Fibroblast of skin of left biceps (primary cell): ENCODE data around the gene ST6GALNAC3.

Experiments used
- DNase-seq, 2 experiments: peaks; one replicate each; pipeline ENCODE4 v3.0.0-alpha.2; 2013; ENCODE audit warnings: low read depth in 2 of 2

ST6GALNAC3 gene

GRCh38 chr1:76428028-76428427 lies 353.5 kb downstream of the ST6GALNAC3 start:
- DNase-seq, result peak in 1 of 2 experiments; percentile 23

- no peak for DNase-seq
Measured at GRCh38 chr1:76430531-76430930, 356.0 kb downstream of the ST6GALNAC3 start.

GRCh38 chr1:76433526-76433925 lies 359.0 kb downstream of the ST6GALNAC3 start:
- no peak for DNase-seq

- DNase-seq, result no peak
Measured at GRCh38 chr1:76443217-76443616, 368.7 kb downstream of the ST6GALNAC3 start.

GRCh38 chr1:76444773-76445172 lies 370.2 kb downstream of the ST6GALNAC3 start:
- no peak for DNase-seq

- no peak for DNase-seq
Measured at GRCh38 chr1:76450229-76450628, 375.7 kb downstream of the ST6GALNAC3 start.

GRCh38 chr1:76463278-76463677 lies 388.7 kb downstream of the ST6GALNAC3 start:
- no peak for DNase-seq

- DNase-seq, result no peak
Measured at GRCh38 chr1:76463849-76464248, 389.3 kb downstream of the ST6GALNAC3 start.

GRCh38 chr1:76465030-76465429 lies 390.5 kb downstream of the ST6GALNAC3 start:
- no peak for DNase-seq

GRCh38 chr1:76470166-76470565 lies 395.6 kb downstream of the ST6GALNAC3 start:
- DNase-seq, result no peak

- no peak for DNase-seq
Measured at GRCh38 chr1:76471536-76471935, 397.0 kb downstream of the ST6GALNAC3 start.

- DNase-seq, result no peak
Measured at GRCh38 chr1:76473591-76473990, 399.0 kb downstream of the ST6GALNAC3 start.

- DNase-seq, result no peak
Measured at GRCh38 chr1:76474922-76475321, 400.4 kb downstream of the ST6GALNAC3 start.

- DNase-seq, result no peak
Measured at GRCh38 chr1:76477156-76477555, 402.6 kb downstream of the ST6GALNAC3 start.

GRCh38 chr1:76480827-76481226 lies 406.3 kb downstream of the ST6GALNAC3 start:
- DNase-seq, result no peak

- DNase-seq, result no peak
Measured at GRCh38 chr1:76481672-76482071, 407.1 kb downstream of the ST6GALNAC3 start.

GRCh38 chr1:76482272-76482671 lies 407.7 kb downstream of the ST6GALNAC3 start:
- no peak for DNase-seq

GRCh38 chr1:76491737-76492136 lies 417.2 kb downstream of the ST6GALNAC3 start:
- DNase-seq, result no peak

GRCh38 chr1:76492752-76493430 lies 418.3 kb downstream of the ST6GALNAC3 start:
- DNase-seq, result no peak

GRCh38 chr1:76494807-76495206 lies 420.3 kb downstream of the ST6GALNAC3 start:
- DNase-seq, result no peak

- DNase-seq, result no peak
Measured at GRCh38 chr1:76496871-76497270, 422.3 kb downstream of the ST6GALNAC3 start.

- DNase-seq, result no peak
Measured at GRCh38 chr1:76500116-76500515, 425.6 kb downstream of the ST6GALNAC3 start.

- DNase-seq, result no peak
Measured at GRCh38 chr1:76501136-76501535, 426.6 kb downstream of the ST6GALNAC3 start.

GRCh38 chr1:76501586-76502219 lies 427.2 kb downstream of the ST6GALNAC3 start:
- DNase-seq, result no peak
